Activated CD8-positive, alpha-beta T cell treated with anti-CD3 and anti-CD28 coated beads for 36 hours (primary cell): ENCODE data around the gene GCHFR. TPM values are rescaled to one million over a fixed set of nuclear protein-coding genes. Genes with fewer than 3 reads are reported as not detected.
A peak's percentile ranks its signal among the peaks of the same experiment; 100 is the strongest.

Experiments used
- ATAC-seq: fragments of 200-7000 bp; cut with Tn5 transposase; one replicate; pipeline ENCODE4 v1.10.0; 2021; ENCODE audit warnings: mild to moderate bottlenecking, moderate library complexity
- CTCF ChIA-PET: fragments of 350-600 bp; sonication (Branson Sonifier 250); formaldehyde crosslinking; loops from one replicate; lab custom pipeline; 2021; ENCODE audit warnings: antibody characterized with exemption; lab: Charles Lee
- POLR2A ChIA-PET: fragments of 350-600 bp; sonication (Branson Sonifier 250); formaldehyde crosslinking; loops from one replicate; lab custom pipeline; 2021; ENCODE audit warnings: antibody characterized with exemption; lab: Charles Lee
- DNase-seq: peaks from one replicate; pipeline ENCODE4 v3.0.0-alpha.2; 2020
- H3K27ac Mint-ChIP-seq: one replicate; pipeline ENCODE4 v1.8.0; 2021; ENCODE audit warnings: mild to moderate bottlenecking, mixed read lengths
- H3K27me3 Mint-ChIP-seq: one replicate; pipeline ENCODE4 v1.8.0; 2021; ENCODE audit warnings: mixed read lengths
- H3K36me3 Mint-ChIP-seq: one replicate; pipeline ENCODE4 v1.8.0; 2021; ENCODE audit warnings: low read depth, mixed read lengths
- H3K4me1 Mint-ChIP-seq: one replicate; pipeline ENCODE4 v1.8.0; 2021; ENCODE audit warnings: low read depth, mixed read lengths
- H3K4me3 Mint-ChIP-seq: one replicate; pipeline ENCODE4 v1.8.0; 2021; ENCODE audit warnings: mild to moderate bottlenecking, moderate library complexity, mixed read lengths
- H3K9me3 Mint-ChIP-seq: one replicate; pipeline ENCODE4 v1.8.0; 2021; ENCODE audit warnings: mixed read lengths
- CTCF ChIP-seq: fragments of 200-600 bp; IDR thresholded peaks from one replicate; pipeline ENCODE4 v1.8.0; 2022; ENCODE audit warnings: antibody characterized with exemption, mild to moderate bottlenecking
- intact Hi-C: fragments of 100-400 bp; cut with micrococcal nuclease; formaldehyde crosslinking; loops from one replicate; pipeline ENCODE4 v1.10.0; 2022
- total RNA-seq, 2 experiments: library from RNA; stranded (reverse); gene quantifications; one replicate each; pipeline ENCODE4 v1.2.3, GENCODE V29; 2021

GCHFR gene
- total RNA-seq, 2 experiments from 2014 or later: 44.8 to 46.6 TPM

- intact Hi-C loops: no loop called here
- CTCF ChIA-PET: interaction anchor here (0.6 to 3.0 kb wide), 3 partner anchors 10 to 38 kb away, joined by 3 to 15 read pairs (median 3); no protein-coding TSS in a partner anchor
- ATAC-seq: no peak
- Mint-ChIP-seq H3K4me1 (peaks cover 30% of the 10 kb centered on the region), H3K36me3 (peaks cover 3% of the 10 kb centered on the region), H3K4me3 (no peak overlapping the region), H3K27ac (no peak overlapping the region), H3K9me3 (no peaks in the 10 kb centered on the region), H3K27me3 (no peaks in the 10 kb centered on the region)
- no peak for DNase-seq
- TF ChIP-seq CTCF: no peak
- POLR2A ChIA-PET: interaction anchor here (1.4 to 1.5 kb wide), 2 partner anchors 12 to 48 kb away, joined by 3 to 4 read pairs; no protein-coding TSS in a partner anchor
Observed at GRCh38 chr15:40792394-40792793, 28.5 kb downstream of the GCHFR start.

DNA sequence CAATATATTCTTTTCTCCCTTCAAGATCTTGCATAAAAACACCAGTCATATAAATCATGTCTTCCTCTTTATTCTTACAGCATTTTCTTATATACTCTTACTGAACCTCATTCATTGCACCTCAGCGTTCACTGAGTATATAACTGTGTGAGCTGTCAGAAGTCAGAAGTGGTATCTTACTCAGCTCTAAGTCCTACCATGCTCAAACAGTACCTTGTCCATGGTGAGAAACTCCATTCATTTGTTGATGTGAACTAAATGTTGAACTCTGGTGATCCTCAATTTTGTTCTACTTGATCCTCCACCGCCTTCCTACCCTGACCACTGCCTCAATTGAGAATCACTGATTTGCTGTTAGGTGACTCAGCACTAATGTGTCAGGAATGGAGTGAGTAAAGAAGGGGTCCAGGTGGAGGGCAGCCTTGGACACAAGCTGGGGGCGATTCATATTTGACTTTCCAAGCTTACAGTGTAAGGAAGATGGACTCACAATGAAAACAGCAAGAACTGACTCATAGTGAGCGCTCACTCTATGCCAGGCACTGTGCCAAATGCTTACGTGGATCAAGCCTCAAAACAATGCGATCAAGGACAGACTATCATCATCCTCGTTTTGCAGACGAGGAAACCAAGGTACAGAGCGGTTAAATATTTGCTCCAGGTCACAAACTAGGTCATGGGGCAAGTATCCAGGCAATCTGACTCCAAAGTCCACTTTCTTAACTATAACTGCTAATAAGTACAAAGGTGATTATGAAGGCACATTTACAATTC is 29.5 kb downstream of the GCHFR start:
- intact Hi-C loops: no loop called here
- Mint-ChIP-seq H3K4me1 (peaks cover 26% of the 10 kb centered on the region), H3K4me3 (no peak overlapping the region), H3K36me3 (peaks cover 10% of the 10 kb centered on the region), H3K27ac (no peak overlapping the region), H3K9me3 (no peaks in the 10 kb centered on the region), H3K27me3 (no peaks in the 10 kb centered on the region)
- DNase-seq (peak; percentile 27), ATAC-seq (no peak)
- TF ChIP-seq CTCF: no peak
- CTCF ChIA-PET: interaction anchor here (1.3 to 3.0 kb wide), 2 partner anchors 11 to 17 kb away, joined by 3 to 15 read pairs; no protein-coding TSS in a partner anchor
- POLR2A ChIA-PET: interaction anchor here (1.5 kb wide), 1 partner anchor 11 kb away, joined by 3 read pairs; no protein-coding TSS in a partner anchor

- DNase-seq: no peak
- Mint-ChIP-seq H3K36me3 (peaks cover 28% of the 10 kb centered on the region), H3K27ac (no peak overlapping the region), H3K9me3 (no peaks in the 10 kb centered on the region), H3K27me3 (no peaks in the 10 kb centered on the region), H3K4me1 (peaks cover 29% of the 10 kb centered on the region), H3K4me3 (no peak overlapping the region)
- CTCF ChIA-PET: interaction anchor here (1.2 to 1.4 kb wide), 3 partner anchors 13 to 63 kb away, joined by 3 to 7 read pairs (median 6); no protein-coding TSS in a partner anchor
- no peak for ATAC-seq
- intact Hi-C loops: no loop called here
- no peak for TF ChIP-seq CTCF
- POLR2A ChIA-PET: interaction anchor here (1.4 kb wide), 1 partner anchor 10 kb away, joined by 3 read pairs; no protein-coding TSS in a partner anchor
Observed at GRCh38 chr15:40796041-40796440, 32.2 kb downstream of the GCHFR start.

DNA sequence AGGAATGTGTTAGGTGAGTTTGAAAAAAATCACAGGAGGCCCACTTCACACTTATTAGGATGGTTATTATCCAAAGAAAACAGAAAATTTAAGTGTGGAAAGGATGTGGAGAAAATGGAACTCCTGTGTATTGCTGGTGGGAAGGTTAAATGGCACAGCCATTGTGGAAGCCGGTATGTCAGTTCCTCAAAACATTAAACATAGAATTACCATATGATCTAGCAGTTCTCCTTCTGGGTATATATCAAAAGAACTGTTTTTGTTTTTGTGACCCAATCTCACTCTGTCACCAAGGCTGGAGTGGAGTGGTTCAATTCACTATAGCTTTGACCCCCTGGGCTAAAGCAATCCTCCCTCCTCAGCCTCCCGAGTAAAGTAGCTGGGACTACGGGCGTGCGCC is 32.6 kb downstream of the GCHFR start:
- ATAC-seq (no peak), DNase-seq (no peak)
- intact Hi-C loops: no loop called here
- H3K27me3 Mint-ChIP-seq: no peaks in the 10 kb centered on the region
- H3K27ac Mint-ChIP-seq: no peak overlapping the region
- no peak overlapping the region for H3K4me3 Mint-ChIP-seq
- POLR2A ChIA-PET: interaction anchor here (1.4 kb wide), 1 partner anchor 10 kb away, joined by 3 read pairs; no protein-coding TSS in a partner anchor
- no peaks in the 10 kb centered on the region for H3K9me3 Mint-ChIP-seq
- CTCF ChIA-PET: interaction anchor here (1.1 to 1.4 kb wide), 4 partner anchors 10 to 63 kb away, joined by 3 to 7 read pairs (median 5); no protein-coding TSS in a partner anchor
- H3K36me3 Mint-ChIP-seq: peaks cover 30% of the 10 kb centered on the region
- peaks cover 31% of the 10 kb centered on the region for H3K4me1 Mint-ChIP-seq
- no peak for TF ChIP-seq CTCF

DNA sequence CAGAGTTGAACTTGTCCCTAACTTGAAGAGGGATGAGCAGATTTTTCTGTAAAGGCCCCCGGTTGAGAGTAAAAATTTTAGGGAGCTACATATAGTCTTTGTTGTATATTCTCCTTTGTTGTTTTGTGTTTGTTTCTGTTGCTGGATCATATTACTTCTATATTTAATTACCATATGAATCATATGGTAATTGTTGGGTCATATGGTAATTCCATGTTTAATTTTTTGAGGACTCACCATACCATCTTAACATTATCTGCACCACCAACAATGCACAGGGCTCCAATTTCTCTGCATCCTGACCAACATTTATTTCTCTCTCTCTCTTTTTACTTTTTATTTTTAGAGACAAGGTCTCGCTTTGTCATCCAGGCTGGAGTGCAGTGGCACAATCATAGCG is 35.7 kb downstream of the GCHFR start:
- ChIA-PET POLR2A (interaction anchor here (1.0 kb wide), 1 partner anchor 11 kb away, joined by 4 read pairs; no protein-coding TSS in a partner anchor), CTCF (no interaction called here)
- Mint-ChIP-seq H3K9me3 (no peaks in the 10 kb centered on the region), H3K27me3 (no peaks in the 10 kb centered on the region), H3K4me3 (no peak overlapping the region), H3K36me3 (peaks cover 33% of the 10 kb centered on the region), H3K4me1 (peaks cover 27% of the 10 kb centered on the region), H3K27ac (no peak overlapping the region)
- no peak for TF ChIP-seq CTCF
- ATAC-seq (no peak), DNase-seq (no peak)
- intact Hi-C loops: no loop called here
